ENCODE measurements around the gene VPS8.

DNA sequence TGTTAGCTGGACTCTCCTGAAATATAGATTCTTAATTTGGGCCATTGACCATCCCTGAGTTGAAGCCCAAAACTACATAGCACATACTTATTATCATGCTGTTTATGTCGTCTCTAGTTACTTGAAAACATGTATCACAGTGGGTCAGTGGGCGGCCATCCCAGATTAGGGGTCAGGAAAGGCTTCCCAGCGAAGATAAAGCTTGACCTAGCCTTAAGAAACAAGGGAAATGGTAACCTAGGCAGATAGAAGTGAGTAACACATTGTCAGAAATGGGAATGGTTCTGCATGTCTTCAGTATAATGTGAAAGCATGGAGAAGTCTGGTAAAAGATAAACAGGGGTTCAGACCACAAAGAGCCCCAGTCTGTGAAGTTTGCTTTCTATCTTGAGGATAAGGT is 216.2 kb downstream of the VPS8 start:
- TF ChIP-seq, protein P1, sequence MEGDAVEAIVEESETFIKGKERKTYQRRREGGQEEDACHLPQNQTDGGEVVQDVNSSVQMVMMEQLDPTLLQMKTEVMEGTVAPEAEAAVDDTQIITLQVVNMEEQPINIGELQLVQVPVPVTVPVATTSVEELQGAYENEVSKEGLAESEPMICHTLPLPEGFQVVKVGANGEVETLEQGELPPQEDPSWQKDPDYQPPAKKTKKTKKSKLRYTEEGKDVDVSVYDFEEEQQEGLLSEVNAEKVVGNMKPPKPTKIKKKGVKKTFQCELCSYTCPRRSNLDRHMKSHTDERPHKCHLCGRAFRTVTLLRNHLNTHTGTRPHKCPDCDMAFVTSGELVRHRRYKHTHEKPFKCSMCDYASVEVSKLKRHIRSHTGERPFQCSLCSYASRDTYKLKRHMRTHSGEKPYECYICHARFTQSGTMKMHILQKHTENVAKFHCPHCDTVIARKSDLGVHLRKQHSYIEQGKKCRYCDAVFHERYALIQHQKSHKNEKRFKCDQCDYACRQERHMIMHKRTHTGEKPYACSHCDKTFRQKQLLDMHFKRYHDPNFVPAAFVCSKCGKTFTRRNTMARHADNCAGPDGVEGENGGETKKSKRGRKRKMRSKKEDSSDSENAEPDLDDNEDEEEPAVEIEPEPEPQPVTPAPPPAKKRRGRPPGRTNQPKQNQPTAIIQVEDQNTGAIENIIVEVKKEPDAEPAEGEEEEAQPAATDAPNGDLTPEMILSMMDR (tag by site-specific recombination; IDR thresholded peaks at IDR 0.05): no peak
- TF ChIP-seq, protein P2, sequence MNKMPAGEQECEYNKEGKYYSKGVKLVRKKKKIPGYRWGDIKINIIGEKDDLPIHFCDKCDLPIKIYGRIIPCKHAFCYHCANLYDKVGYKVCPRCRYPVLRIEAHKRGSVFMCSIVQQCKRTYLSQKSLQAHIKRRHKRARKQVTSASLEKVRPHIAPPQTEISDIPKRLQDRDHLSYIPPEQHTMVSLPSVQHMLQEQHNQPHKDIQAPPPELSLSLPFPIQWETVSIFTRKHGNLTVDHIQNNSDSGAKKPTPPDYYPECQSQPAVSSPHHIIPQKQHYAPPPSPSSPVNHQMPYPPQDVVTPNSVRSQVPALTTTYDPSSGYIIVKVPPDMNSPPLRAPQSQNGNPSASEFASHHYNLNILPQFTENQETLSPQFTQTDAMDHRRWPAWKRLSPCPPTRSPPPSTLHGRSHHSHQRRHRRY (tag by site-specific recombination; IDR thresholded peaks at IDR 0.05): no peak
- TF ChIP-seq, protein P3, sequence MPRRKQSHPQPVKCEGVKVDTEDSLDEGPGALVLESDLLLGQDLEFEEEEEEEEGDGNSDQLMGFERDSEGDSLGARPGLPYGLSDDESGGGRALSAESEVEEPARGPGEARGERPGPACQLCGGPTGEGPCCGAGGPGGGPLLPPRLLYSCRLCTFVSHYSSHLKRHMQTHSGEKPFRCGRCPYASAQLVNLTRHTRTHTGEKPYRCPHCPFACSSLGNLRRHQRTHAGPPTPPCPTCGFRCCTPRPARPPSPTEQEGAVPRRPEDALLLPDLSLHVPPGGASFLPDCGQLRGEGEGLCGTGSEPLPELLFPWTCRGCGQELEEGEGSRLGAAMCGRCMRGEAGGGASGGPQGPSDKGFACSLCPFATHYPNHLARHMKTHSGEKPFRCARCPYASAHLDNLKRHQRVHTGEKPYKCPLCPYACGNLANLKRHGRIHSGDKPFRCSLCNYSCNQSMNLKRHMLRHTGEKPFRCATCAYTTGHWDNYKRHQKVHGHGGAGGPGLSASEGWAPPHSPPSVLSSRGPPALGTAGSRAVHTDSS (tag by site-specific recombination; IDR thresholded peaks at IDR 0.05): no peak
- no peak for TF ChIP-seq ZBTB7A (tag by site-specific recombination; IDR thresholded peaks at IDR 0.05; ENCODE audit: low read depth)
- no peak for TF ChIP-seq ZBTB8A (tag by site-specific recombination; IDR thresholded peaks at IDR 0.05)
- no peak for TF ChIP-seq ZNF677 (tag by site-specific recombination; IDR thresholded peaks at IDR 0.05)
- TF ChIP-seq YY1 (tag by site-specific recombination; IDR thresholded peaks at IDR 0.05): no peak

Measured in HEK293 (cell line).